Measurements from ENCODE around the gene AMZ1. TPM values are rescaled to one million over a fixed set of nuclear protein-coding genes. Genes with fewer than 3 reads are reported as not detected.

AMZ1 gene
- total RNA-seq, 2 donors from 2014 or later = 0.62 TPM; not detected in 1

DNA sequence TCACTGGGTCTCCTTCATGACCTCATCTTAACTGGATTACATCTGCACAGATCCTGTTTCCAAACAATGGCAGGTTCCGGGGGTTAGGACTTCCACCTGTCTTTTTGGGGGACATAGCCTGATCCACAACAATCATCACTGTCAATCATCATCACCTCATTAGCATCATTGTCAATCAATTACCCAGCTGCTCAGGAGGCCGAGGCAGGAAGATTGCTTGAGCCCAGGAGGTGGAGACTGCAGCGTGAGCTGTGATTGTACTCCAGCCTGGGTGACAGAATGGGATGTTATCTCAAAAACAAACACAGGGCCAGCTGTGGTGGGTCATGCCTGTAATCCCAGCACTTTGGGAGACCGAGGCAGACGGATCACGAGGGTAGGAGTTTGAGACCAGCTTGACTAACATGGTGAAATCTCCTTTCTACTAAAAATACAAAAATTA lies 18.7 kb downstream of the AMZ1 start:
- no peaks in the 10 kb centered on the region for H3K36me3 ChIP-seq
- H3K4me1 ChIP-seq (replicated peaks) = no peaks in the 10 kb centered on the region
- no peak for TF ChIP-seq POLR2A (IDR thresholded peaks at IDR 0.05)
- TF ChIP-seq POLR2AphosphoS5 (IDR thresholded peaks at IDR 0.05) = no peak
- TF ChIP-seq, protein P1, sequence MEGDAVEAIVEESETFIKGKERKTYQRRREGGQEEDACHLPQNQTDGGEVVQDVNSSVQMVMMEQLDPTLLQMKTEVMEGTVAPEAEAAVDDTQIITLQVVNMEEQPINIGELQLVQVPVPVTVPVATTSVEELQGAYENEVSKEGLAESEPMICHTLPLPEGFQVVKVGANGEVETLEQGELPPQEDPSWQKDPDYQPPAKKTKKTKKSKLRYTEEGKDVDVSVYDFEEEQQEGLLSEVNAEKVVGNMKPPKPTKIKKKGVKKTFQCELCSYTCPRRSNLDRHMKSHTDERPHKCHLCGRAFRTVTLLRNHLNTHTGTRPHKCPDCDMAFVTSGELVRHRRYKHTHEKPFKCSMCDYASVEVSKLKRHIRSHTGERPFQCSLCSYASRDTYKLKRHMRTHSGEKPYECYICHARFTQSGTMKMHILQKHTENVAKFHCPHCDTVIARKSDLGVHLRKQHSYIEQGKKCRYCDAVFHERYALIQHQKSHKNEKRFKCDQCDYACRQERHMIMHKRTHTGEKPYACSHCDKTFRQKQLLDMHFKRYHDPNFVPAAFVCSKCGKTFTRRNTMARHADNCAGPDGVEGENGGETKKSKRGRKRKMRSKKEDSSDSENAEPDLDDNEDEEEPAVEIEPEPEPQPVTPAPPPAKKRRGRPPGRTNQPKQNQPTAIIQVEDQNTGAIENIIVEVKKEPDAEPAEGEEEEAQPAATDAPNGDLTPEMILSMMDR (IDR thresholded peaks at IDR 0.05) = no peak
- H3K27me3 ChIP-seq (replicated peaks; ENCODE audit: insufficient read depth) = no peaks in the 10 kb centered on the region
- no peak overlapping the region for H3K27ac ChIP-seq
- no peak for DNase-seq (ENCODE audit: low spot score)
- intact Hi-C loops (cut with DNase I) = no loop called here
- WGBS = 58% methylated on average over 6 of the region's 6 CpGs
- H3K9me3 ChIP-seq = no peaks in the 10 kb centered on the region
- no peak overlapping the region for H3K4me3 ChIP-seq

DNA sequence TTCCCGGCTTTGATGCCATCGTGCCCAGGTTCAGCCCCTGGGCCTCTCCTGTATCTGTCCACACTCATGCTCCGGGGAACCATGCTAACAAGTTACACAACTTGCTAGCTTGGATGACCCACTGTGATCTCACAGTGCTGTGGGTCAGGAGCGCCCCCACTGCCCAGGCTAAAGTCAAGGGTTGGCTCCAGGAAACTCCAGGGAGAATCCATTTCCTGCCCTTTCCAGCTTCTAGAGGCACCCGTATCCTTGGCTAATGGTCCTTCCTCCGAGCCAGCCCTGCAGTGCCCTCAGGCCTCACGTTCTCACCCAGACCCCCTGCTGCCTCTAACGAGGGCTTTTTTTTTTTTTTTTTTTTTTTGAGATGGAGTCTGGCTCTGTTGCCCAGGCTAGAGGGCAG lies 19.5 kb downstream of the AMZ1 start:
- WGBS = 77% methylated on average over 8 of the region's 8 CpGs
- TF ChIP-seq POLR2AphosphoS5 (IDR thresholded peaks at IDR 0.05) = no peak
- TF ChIP-seq, protein P1 (IDR thresholded peaks at IDR 0.05) = no peak
- TF ChIP-seq POLR2A (IDR thresholded peaks at IDR 0.05) = no peak
- Histone ChIP-seq H3K9me3 (no peaks in the 10 kb centered on the region), H3K27ac (no peak overlapping the region), H3K27me3 (replicated peaks; ENCODE audit: insufficient read depth) (no peaks in the 10 kb centered on the region), H3K4me1 (replicated peaks) (no peaks in the 10 kb centered on the region), H3K4me3 (no peak overlapping the region), H3K36me3 (no peaks in the 10 kb centered on the region)
- intact Hi-C loops (cut with DNase I) = no loop called here
- DNase-seq (ENCODE audit: low spot score) = no peak

DNA sequence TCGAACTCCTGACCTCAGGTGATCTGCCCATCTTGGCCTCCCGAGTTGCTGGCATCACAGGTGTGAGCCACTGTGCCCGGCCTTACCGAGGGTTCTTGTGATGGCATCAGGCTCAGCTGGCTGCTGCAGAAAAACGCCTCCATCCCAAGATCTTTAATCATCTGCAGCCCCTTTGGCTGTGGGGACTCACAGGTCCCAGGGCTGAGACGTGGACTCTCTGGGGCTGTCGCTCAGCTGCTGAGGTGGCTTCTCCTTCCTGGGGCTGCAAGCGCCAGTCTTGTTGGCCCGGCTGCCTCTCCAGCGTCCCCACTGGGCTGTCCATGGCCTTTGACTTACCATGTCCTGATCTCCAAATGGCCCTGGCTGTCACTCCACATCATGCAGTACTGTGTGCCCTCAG lies 20.0 kb downstream of the AMZ1 start:
- Histone ChIP-seq H3K9me3 (no peaks in the 10 kb centered on the region), H3K36me3 (no peaks in the 10 kb centered on the region), H3K27me3 (replicated peaks; ENCODE audit: insufficient read depth) (no peaks in the 10 kb centered on the region), H3K27ac (no peak overlapping the region), H3K4me1 (replicated peaks) (no peaks in the 10 kb centered on the region), H3K4me3 (no peak overlapping the region)
- intact Hi-C loops (cut with DNase I) = no loop called here
- no peak for DNase-seq (ENCODE audit: low spot score)
- TF ChIP-seq POLR2AphosphoS5 (IDR thresholded peaks at IDR 0.05) (no peak), POLR2A (IDR thresholded peaks at IDR 0.05) (no peak)
- TF ChIP-seq, protein P1 (IDR thresholded peaks at IDR 0.05) = no peak
- WGBS = 95% methylated on average over 10 of the region's 10 CpGs

DNA sequence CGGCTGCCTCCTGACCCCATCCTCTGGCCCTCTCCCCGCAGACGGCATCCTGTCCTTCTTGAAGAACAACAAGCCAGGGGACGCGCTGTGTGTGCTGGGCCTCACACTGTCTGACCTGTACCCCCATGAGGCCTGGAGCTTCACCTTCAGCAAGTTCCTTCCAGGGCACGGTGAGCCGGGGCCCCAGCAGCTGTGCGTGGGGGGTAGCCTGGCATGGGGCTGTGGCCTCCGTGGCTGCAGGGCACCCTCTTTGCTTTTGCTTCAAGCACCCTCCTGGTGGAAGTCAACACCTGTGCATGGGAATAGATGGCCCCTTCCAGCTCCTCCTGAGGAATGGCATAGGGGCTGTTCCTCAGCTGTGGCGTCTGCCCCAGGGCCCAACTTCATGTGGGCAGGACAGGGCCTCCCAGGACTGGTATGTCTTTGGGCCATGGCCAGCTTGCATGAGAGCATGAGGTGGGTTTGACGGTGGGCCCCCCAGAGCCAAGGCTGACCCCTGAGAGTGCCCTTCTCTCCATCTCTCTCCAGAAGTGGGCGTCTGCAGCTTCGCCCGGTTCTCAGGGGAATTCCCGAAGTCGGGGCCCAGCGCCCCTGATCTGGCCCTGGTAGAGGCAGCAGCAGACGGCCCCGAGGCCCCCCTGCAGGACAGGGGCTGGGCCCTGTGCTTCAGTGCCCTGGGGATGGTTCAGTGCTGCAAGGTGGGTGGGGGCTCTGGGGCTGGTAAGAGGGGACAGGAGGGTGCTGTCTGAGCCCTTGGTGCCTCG lies 20.7 kb downstream of the AMZ1 start:
- TF ChIP-seq, protein P1 (IDR thresholded peaks at IDR 0.05) = no peak
- H3K27ac ChIP-seq = no peak overlapping the region
- H3K4me3 ChIP-seq = no peak overlapping the region
- no peaks in the 10 kb centered on the region for H3K9me3 ChIP-seq
- H3K4me1 ChIP-seq (replicated peaks) = no peaks in the 10 kb centered on the region
- intact Hi-C loops (cut with DNase I) = no loop called here
- 86% methylated on average over 20 of the region's 20 CpGs for WGBS
- no peaks in the 10 kb centered on the region for H3K27me3 ChIP-seq (replicated peaks; ENCODE audit: insufficient read depth)
- no peak for DNase-seq (ENCODE audit: low spot score)
- H3K36me3 ChIP-seq = no peaks in the 10 kb centered on the region

Measured in prostate gland (tissue), 2 donors.